HG03196 (cell line): ENCODE measurements around the gene ANO9.
"Not testable (repeated sequence)": the region's sequence is repeated elsewhere in the genome, so short reads cannot be mapped to it uniquely, and the experiment has no call there.

Experiments used
- ATAC-seq: cut with Tn5 transposase; IDR thresholded peaks from one replicate; pipeline ENCODE4 v1.9.1; 2021; ENCODE audit not compliant: unreplicated experiment

The ANO9 gene

DNA sequence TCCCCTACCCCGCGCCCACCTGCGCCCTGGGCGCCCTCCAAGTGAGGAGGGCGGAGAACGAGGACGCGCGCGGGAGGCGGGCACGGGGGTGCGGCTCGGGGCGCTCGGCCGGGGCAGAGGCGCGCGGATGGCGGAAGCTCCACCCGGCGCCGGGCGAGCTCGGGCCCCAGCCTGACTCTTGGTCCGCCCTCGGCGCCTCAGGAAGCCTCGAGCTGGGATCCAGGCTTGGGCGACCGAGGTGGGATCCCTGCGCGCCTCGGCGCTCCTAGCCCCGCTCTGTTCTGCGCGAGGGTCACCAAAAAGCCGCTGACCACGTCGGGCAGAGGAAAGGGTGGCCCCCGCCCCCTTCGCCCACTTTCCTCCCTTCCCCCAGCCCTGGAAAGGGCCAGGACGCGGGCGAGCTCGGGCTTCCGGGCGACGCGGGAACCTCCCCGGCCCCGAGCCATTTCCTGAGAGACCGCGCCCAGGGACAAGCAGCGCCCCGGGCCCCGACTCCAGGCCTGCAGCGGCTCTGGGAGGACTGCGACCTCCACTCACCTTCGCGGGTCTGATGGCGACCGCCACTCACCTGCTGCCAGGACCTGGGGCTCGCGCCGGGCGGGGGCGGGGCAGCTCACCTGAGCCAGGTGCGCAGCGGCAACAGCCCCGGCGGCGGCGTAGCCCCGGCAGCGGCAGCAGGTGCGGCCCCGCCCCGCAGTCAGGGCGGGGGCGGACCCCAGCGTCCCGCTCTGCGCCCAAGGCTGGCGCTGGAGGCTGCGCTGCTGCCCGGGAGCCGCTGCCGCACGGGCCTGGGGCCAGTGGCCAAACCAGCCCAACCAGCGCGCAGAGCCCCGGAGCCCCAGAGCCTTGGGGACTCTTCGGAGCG lies 24.8 kb downstream of the ANO9 start:
- ATAC-seq: no peak

DNA sequence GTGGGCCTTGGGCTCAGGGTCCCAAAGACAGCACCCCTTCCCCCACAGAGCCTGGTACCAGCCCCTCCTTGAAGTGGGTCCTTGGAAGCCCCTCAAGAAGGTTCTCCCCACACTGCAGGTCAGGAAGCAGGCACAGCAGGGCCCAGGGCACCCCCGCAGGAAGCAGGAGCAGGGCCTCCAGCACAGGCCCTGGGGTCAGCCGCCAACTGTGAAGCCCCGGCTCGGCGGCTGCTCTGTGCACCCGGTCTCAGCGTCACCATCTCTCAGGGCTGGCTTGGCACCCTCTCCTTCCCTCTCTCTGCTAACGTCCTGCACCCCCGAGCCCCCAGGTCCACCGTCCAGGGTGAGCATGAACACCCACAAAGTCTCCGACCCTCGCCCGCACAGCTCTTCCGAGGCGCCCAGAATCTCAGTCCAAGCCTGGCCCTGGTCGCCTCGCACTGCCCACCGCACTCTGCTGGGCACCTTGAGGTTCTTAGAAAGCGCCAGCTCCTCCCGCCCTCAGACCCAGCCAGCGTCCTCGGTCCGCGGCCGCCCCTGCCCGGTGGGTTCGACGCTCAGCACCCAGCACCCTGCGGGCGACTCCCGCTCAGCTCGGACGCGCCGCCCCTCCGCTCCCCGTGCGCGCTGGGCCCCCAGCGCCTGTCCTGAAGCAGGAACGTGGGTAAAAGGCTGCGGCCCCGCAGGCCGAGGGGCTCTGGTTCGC lies 25.6 kb downstream of the ANO9 start:
- no peak for ATAC-seq

DNA sequence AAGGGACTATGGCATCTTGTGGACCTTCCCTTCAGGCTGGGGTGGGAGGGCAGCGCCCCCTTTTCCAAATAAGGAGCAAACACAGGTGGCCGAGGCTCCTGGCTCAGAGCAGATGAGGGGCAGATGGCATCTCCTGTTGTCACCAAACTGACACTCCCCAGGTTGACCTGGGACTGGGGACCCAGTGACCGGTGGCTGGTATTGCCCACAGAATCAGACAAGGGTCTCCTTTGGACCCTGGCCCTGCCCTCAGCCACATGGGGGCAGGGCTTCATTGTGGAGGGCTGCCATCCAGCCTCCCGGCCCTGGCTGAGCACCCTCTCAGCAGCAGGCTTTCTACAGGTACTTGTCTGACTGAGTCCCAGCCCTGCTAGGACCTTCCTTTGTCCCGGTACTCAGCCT lies 26.2 kb downstream of the ANO9 start:
- no peak for ATAC-seq

DNA sequence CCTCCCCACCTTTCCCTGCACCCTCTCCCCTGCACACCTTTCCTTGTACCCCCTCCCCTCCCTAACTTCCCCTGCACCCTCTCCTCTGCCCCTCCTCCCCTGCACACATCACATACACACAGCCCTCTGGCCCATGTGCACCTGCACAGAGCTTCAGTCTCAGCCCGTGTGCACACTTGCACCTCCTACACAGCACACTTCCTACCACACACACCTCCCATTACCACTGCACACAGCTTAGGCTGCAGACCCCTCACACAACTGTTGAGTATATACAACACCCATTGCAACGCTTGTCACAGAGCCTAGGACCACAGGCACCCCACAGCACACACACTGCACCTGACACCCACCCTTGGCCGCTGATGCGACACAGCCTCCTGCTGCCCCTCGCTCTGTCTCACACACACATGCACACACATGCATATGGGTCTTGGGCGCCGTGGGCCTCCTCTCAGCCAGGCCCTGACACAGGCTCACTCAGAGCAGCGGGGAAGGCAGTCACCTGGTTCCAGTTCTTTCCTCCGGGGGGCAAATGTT lies 27.4 kb downstream of the ANO9 start:
- ATAC-seq: no peak

DNA sequence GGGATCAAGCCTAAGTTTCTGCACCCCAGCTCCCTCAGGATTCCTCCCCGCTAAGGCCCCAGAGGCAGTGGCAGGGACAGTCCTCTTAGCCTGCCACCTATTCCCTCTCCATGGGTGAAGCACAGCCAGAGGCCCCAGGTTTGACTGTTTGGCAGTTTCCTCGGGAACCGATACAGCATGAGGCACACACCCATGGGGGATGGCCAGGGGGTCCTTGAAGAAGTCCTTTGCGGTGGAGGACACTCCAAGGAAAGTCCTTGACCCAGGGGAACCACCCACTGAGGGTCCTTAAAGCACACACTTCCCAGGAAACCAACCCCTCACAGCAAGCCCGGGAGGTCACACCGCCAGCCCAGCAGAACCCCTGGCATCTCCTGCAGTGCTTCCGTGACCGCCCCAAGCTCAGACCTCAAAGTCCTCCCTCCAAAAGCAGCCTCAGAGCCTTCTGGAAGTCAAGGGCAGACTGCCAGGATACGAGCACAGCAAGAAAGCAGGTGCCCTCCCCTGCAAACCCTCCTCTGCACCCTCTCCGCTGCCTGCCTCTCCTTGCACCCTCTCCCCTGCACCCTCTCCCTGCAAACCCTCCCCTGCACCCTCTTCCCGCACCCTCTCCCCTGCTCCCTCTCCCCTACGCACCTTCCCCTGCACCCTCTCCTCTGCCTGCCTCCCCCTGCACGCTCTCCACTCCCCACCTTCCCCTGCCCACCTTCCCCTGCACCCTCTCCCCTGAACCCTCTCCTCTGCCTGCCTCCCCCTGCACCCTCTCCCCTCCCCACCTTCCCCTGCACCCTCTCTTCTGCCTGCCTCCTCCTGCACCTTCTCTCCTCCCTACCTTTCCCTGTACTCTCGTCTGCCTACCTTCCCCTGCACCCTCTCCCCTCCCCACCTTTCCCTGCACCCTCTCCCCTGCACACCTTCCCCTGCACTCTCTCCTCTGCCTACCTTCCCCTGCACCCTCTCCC lies 28.4 kb downstream of the ANO9 start:
- ATAC-seq: no peak

DNA sequence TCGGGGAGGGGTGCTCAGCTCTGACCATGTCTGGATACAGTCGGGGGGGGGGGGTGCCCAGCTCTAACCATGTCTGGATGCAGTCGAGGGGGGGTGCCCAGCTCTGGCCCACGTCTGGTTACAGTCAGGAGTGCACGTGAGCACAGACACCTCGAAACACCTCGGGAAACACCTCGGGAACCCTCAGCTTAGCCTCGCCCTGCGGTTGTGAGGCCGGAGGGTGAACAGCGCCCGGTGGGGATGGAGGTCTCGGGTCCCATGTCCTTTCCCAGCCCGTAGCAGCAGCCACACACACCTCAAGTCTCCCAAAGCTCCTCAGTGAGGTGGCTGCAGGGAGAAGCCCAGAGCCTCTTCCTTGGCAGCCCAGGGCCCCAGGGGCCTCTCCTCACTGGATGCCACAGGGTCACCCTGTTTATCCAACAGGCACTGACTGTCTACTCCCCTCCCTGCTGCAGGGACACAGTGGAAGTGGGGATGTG lies 29.1 kb downstream of the ANO9 start:
- ATAC-seq: no peak

DNA sequence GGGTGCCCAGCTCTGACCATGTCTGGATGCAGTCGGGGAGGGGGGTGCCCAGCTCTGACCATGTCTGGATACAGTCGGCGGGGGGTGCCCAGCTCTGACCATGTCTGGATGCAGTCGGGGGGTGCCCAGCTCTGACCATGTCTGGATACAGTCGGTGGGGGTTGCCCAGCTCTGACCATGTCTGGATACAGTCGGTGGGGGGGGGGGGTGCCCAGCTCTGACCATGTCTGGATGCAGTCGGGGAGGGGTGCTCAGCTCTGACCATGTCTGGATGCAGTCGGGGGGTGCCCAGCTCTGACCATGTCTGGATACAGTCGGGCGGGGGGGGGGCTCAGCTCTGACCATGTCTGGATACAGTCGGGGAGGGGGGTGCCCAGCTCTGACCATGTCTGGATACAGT lies 30.3 kb downstream of the ANO9 start:
- ATAC-seq: not testable (repeated sequence)

GRCh38 chr11:410711-411110 lies 31.1 kb downstream of the ANO9 start:
- not testable (repeated sequence) for ATAC-seq

DNA sequence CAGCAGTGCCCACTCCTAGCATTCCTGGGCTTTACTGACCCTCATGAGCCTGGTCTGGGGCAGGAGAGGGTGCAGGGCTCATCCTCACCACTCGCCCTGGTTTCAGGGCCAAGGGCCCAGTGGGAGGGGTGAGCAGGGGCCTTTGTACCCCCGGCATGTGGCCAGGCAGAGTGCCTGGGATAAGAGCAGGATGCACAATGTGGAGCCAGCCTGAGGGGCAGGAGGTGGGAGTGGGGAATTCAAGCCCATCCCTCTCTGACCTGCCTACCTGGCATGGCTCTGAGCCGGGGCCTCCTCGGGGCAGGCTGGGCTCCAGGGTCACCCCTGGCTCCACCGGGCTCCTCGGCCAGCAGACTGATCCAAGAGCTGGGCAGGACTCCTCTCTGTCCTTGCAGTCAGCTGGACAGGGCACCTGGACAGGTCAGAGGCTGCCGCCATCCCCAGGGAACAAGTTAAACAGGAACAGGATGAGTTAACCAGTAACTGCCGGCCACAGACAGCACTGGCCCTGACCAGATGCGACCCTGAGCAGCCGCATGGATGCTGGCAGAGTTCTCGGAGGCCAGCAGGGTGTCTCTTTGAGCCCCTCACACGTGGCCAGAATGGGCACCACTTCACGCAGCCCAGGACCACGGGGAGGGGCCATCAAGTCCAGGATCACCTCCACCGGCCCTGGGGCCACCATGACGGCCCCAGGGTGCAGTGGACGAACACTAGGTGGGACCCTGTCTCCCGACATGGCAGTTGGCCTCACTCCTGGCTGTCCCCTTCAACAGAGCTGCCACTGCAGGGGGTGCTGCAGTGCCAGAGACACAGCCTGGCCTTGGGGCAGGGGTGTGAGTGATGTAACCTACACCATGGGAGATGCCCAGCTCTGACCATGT lies 32.0 kb downstream of the ANO9 start:
- no peak for ATAC-seq

DNA sequence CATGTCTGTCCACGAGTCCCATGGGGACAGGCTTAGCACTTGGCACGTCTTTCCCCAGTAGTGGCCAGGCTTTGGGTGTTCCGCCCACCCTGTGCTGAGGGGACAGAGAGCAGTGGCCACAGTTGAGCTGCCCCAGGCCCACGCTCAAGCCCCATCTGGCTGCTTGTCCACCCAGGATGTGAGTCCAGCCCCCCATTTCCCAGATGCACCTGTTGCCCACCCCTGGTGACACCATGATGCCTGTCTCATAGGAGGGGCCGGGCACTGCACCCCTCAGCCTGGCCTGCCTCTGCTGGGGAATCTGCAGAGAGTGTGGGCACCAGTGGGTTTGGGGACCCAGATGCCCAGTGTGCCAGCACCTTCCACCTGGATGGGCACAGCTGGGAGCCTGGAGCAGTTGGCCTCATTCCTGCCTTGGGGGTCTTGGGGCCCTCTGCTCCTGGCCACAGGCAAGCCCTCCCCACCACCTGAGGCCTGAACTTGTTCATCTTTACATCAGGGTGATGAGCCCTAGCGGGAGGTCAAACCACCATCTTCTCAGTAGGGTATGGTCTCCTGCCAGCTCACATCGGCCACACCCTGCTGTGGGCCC lies 32.7 kb downstream of the ANO9 start:
- ATAC-seq: no peak

GRCh38 chr11:408154-409007 lies 33.4 kb downstream of the ANO9 start:
- ATAC-seq: no peak

DNA sequence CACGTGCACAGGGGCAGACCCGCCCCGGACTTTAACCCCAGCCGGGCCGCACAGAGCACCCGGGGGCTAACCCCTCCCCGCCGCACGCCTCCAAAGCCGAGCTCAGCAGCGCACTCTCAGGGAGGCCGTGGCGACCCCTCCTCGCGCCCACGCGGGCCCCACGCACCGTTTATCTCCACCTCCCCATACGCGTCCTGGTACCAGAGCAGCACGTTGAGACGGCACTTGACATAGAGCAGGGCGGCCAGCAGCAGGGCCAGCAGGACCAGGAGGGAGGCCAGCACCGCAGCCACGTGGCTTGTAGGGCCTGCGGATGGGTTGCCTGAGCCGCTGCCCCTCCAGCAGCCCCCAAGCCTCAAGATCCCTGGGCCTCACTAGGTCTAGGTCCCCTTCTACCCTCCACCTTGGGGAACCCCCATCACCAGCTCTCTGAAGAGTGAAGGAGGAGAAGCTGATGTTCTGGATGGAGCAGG lies 34.1 kb downstream of the ANO9 start:
- ATAC-seq: no peak

- ATAC-seq: no peak
Observed at GRCh38 chr11:406796-407650, 34.8 kb downstream of the ANO9 start.

GRCh38 chr11:405954-406795 lies 35.6 kb downstream of the ANO9 start:
- ATAC-seq: no peak

DNA sequence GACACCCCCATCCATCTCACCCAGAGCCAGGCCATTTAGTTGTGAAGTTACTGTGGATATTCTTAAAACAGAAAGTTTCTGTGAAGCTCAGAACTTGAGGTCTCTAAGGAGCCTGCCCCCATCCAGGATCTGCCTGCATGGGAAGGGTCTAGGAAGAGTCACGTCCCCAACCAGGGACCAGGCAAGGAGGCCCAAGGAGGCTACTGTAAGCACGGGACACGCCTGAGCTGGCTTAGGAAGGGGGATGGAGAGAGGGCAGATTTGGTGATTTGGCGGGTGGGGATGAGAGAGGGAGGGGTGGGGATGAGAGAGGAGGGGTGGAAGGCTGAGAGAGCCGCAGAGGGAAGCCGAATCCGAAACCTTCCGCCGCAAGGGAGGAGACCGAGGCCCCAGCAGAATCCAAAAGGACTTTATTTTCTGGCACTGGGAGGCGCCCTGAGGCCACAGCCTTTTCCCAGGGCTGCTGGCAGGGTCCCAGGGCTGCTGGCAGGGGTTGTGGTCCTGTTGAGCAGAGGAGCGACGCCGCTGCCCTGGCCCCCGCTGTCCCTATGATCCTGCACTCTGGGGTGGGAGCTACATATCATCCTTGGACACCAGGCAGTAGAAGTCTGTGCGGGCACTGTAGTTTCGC lies 36.4 kb downstream of the ANO9 start:
- ATAC-seq: no peak
